Measurements from ENCODE around the gene ST6GALNAC3. TPM values are rescaled to one million over a fixed set of nuclear protein-coding genes. Genes with fewer than 3 reads are reported as not detected.

ST6GALNAC3 gene
- total RNA-seq, 1 experiment from 2014 or later: 0.48 TPM

DNA sequence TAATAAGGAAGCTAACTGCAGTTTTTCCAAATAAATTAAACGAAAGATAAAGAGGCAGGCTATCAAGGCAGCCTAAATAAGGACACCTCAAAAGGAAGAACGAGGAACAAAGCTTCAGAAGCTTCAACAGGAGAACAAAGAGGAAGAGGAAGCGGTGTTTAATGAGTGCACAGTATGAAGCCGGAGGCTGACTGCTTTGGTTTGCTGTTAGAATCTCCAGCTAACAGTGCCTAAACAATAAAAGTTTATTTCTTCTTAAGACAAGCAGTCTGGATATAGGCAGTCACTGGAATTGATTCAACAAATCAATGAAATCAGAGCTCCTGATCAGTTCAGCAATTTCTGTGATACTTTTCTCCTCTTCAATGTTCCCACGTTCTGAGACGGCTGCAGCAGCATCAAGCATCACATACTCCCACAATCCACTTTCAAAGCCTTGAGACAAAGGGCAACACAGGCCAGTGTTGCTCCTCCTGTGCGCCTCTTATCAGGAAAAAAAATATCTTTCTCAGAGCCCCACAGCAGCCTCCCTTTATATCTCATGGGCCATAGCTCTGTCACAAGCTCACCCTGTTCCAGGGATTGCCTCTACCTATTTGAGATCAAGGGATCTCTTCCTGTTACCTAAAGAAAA lies 427.2 kb downstream of the ST6GALNAC3 start:
- no peak for DNase-seq (ENCODE audit: low read depth)

DNA sequence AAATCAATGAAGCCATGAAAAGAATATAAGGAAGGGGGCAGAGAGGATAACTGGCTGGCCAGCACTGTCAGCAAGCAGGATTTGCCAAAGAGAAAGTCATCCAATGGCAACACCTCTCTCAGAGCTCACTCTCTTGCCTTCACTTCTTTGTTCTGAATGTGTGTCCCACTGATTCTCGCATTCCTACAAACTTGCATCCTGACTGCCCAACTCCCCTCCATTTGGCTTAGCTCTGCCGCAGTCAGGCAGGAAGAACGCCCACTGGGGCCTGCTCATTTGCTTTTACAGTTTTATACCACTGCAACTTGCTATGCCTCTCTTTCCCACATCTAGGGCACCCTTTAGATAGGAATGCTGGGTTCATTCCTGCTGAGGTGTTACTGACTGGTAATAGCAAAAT lies 428.6 kb downstream of the ST6GALNAC3 start:
- DNase-seq (ENCODE audit: low read depth): no peak

DNA sequence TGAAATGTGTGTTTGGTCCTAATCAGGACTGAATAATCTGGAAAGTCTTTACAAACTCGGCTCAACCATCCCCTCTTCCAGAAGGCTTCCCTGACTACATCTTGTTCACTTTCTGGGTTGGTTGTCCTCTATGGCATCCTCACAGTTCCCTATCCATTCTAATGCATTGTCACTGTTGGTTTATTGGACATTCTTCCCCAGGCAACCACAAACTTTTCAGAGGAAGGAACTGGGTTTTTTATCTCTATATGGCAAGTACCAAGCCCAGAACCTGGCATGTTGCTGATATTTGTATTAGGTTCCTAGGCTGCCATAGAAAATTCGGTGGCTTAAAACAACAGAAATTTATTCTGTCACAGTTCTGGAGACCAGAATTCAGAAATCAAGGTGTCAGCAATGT lies 429.2 kb downstream of the ST6GALNAC3 start:
- no peak for DNase-seq (ENCODE audit: low read depth)

DNA sequence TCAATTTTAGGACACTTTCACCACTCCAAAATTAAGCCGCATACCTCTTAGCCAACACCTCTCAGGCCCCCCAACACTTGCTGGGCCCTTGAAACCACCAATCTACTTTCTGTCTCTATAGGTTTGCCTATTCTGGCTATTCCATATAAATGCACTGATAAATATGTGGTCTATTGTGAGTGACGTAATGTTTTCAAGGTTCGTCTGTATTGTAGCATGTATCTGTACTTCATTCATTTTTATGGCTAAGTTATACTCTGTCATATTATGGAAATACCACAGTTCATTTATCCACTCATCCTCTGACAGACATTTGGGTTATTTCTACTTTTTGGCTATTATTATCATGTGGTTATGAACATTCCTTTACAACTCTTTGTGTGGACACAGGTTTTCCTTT lies 432.8 kb downstream of the ST6GALNAC3 start:
- no peak for DNase-seq (ENCODE audit: low read depth)

DNA sequence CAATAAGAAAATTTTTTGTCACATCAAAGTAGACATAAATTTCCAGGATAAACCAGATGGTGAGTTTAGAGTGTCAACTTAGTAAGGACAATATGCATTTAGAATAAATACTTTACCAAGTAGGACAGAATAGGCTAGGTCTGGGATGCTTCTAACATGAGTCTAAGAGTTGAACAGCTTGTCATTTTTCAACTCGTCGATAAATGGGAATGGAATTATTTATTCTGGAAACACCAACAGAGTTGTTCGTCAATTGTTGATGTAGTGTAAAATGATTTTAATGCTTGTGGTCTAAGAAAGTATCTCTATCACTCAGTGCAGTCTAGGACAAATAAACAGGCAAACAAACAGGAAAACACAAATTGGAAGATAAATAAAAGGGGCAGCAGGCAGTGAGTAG lies 434.3 kb downstream of the ST6GALNAC3 start:
- no peak for DNase-seq (ENCODE audit: low read depth)

DNA sequence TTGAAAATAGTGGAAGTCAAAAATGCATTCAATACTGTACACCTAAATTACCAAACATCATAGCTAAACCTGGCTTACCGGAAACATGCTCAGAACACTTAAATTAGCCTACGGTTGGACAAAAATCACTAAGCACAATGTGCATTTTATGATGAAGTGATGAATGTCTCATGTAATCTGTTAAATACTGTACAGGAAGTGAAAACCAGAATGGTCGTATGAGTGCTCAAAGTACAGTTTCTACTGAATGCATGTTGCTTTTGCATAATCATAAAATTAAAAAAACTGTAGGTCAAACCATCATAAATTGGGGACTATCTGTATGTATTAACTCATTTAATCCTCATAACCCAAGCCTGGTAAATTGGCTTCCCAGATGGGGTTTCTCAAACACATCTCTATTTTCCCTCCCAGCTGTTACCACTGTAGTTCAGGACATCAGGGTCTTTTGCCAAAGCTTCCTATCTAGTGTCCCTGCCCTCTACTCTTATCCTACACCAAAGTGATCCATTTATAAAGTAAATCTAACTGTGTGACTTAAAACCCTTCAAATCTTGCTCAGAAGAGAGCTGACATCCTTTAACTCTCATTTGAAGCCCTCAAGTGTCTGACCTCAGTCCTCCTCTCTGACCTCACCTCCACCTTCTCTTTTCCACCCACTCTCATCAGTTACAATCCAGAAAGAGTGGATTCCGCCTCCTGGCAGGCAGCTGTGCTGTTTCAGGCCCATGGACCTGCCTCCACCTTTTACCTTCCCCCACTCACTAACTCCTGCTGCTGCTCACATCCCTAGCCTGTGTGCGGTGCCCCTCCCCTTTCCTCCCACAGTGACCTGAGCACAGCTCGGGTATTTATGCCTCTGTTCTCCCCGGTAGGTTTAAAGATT lies 436.4 kb downstream of the ST6GALNAC3 start:
- DNase-seq (ENCODE audit: low read depth): no peak

DNA sequence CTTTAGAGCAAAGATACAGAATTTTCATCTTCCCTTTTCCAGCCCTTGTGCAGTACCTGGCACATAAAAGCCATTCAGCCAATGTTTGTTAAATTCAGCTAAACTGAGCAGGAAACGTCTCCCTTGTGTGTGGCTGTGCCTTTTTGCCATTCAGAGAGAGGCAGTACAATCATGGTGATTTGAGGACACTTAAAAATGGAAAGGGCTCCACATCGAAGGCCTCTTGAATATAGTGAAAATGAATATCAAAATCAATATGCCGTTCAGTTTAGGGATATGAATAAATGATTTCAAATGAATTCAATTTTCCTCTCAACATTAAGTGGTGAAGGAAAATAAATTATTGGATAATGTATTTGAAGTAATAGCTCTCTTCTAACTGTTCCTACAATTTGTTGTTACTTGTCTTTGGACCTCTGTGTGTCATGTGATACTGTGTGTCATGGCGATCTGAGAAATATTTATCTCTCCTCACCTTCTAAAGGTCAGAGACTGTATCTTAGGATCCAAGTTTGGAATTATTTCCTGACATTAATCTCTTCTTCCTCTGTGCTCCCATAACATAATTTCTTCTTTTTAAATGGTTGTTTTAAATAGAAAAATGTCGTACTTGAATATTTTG lies 437.1 kb downstream of the ST6GALNAC3 start:
- no peak for DNase-seq (ENCODE audit: low read depth)

DNA sequence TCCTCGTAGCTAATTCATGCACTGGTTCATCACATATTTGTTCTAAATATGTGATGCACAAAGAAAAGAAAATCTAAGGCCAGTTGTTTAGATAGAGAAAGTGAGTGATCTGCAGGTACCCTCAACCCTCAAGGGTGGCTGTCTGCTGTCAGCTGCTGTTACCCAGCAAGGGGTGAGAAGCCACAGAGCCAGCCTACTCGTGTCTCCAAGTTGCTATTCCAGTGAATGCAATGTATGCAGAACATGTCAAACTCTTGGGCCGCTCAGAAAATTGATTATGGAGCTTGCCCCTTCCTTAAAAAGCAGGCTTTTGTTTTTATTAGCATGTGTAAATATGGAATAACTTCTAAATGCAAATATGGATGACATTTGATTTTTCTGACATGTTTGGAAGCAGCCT lies 456.4 kb downstream of the ST6GALNAC3 start:
- DNase-seq (ENCODE audit: low read depth): no peak

DNA sequence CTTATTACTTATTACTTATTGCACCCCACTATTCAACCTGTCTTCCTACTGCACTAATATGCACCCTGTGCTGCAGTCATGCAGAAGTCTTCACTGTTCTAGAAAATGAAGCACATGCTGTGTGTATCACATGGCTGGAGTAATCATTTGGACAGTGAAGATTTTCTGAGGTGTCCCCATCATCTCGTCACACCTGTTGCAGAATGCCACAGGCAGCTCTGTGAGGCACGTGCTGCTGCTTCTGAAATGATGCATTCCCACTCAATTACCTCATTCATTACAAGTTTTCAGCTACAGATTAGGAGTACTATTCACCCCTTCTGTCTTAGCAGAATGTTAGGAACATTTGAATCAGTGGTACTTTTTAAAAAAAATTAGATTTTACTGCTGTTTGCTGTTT lies 467.1 kb downstream of the ST6GALNAC3 start:
- no peak for DNase-seq (ENCODE audit: low read depth)

DNA sequence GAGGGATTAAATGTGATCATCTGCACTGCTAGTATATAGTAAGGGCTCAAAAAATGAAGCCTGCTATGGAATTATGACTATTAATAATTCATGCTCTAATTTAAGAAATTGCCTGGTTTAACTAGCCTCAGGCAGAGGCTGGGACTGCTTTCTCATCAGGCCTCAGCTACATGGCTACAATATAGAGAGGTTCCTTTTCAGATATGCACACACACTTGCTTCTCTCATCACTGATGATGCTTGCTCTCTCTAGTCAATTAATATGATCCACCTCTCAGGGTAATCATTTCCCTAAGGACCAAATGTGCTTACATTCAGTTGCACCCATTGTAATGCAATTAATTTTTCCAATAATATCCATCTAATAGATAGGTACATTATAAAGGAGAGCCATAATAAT lies 467.8 kb downstream of the ST6GALNAC3 start:
- no peak for DNase-seq (ENCODE audit: low read depth)

DNA sequence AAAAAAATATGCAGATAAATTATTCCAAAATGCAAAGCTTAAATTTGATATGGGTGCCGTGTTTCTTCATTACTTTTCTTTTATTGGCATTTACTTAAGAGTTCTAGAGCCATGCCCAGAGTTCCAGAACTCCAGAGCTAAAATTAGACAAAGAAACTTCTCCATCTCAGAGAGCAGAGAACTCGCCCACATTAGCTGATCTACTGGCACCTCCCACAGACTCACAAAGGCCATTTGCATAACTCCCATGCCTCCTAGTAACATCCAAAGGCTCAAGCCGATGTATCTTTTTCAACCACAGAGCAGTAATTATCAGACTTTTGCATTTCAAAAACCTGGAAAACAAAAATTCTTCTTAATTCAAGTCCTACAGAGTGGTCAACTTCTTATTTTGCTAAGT lies 468.9 kb downstream of the ST6GALNAC3 start:
- DNase-seq (ENCODE audit: low read depth): no peak

DNA sequence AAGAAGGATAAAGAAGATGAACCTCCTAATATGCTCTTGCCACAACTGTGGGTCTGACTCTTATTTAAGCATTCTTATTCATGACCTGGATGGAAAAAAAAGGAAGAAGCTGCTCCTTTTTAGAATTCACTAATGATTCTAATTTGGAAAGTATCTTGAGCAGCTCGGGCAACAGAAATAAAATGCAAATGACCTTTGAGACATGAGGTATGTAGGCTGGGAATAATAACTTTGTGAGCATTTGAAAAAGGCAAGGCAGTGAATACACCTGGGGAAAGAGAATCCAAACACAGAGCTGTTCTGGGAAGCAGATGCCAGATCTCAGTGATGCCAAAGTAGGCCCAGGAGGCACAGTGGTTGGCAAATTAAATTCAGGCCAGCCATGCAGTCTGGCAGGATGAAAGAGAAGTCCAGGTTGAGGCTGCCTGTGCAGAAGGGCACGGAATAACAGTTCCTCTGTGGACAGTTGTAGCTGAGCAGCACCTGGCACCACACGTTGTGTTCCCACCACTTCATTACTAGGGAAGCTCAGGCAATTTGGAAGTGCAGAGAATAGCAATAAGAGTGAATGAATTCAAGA lies 471.9 kb downstream of the ST6GALNAC3 start:
- DNase-seq (ENCODE audit: low read depth): no peak

DNA sequence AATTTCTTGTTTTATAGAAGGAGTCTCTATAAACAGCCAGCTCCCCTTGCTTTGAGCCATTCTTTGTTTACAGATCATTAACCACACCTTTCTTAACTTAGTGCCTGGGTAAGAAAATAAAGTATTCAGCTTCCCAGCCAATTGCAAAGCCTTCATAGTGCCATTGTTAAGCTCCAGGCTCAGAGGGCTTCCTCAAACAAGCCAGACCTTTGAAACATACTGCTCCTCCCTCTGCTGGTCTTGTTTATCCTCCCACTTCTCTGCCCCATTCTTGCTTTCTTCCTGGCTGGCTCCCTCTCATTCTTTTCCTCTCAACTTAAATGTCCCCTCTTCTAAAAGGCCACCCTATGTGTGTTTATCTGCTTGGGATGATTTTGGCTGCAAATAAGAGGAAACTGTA lies 473.4 kb downstream of the ST6GALNAC3 start:
- no peak for DNase-seq (ENCODE audit: low read depth)

DNA sequence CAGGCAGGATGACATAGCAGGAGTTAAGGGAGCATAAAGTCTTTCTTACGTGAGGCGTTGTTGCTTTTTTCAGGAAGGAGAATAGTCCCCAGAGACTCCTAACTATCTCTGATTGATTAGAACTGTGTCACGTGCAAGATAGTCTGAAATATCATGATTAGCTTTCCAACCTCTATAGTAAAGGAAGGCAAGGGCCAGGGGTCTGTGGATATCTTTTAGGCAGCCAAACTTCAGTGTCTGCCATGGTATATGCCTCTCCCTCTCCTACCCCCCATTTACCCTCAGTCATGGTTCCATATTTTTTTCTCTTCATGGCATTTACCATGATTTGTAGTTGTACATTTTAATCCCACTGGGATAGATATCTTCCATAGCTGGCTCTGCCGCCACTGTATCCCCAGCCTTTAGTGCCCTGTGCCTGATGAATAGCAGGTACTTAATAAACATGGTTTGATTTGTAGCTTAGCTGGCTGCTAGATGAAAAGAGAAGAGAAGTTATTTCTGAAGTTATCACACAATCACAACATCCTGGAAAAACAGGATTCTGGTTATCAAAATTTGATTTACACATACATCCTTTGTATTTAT lies 474.1 kb downstream of the ST6GALNAC3 start:
- DNase-seq (ENCODE audit: low read depth): no peak

DNA sequence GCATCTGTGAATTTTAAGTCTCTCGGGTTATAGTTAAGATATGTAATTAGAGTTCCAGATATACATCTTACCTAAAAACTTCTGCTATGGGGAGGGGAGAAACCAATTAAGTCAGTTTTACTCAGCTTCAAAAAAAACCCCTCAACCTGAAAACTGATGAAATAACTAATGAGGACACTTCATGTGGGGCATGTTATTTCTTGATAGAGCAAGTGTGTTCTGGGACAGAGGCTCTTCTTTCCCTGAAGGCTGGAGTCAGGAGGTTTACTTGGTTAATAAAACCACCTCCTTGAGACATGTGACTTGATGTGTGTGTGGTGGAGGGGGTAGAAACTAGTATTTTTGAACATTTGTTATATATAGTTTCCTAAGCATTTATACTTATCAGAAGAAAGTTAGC lies 479.7 kb downstream of the ST6GALNAC3 start:
- DNase-seq (ENCODE audit: low read depth): no peak

DNA sequence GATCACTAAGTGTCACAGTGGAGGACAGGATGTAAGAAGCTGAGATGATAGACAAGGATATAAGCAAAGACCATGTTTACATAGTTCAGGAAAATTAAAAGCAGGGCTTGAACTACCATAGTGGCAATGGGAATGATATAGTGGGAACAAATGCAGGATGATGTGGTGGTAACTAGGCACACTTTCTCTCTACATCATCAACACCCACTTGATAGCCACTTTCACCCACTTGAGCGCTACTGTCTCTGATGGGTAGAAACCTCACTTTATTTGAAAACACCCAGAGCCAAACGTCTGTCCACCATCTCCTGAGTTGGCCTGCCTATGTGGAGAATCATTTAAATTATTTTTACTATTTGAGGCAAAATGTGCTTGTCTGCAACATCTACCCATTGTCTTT lies 487.7 kb downstream of the ST6GALNAC3 start:
- DNase-seq (ENCODE audit: low read depth): no peak

DNA sequence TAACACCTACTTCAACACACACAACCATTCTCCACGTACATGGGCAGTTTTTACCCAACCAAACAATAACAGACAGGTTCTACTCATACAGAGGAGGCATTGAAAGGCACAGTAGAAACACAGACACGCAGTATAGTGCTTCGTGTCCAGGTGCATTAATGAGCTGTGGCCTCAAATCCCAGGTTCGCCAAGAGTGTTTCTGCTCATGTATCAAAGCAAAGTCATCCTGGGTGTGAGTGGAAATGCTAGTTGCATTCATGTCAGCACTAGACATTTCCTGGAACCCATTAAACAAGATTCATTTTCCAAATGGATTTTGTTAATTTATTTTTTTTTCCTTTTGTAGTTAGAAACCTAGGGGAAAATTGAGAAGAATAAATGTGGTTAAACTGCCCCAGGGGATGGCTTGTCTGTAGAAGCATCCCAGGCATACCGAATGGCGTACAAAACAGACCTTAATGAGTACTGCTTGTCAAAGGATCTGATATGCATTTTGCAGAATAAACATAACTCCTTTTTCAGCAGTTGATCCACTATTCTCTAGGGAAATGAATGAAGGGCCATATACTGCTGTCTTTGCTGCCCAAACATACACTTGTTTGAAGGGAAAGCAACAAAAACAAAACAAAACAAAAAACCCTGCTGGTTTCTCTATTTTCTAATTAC lies 494.2 kb downstream of the ST6GALNAC3 start:
- DNase-seq (ENCODE audit: low read depth): no peak

DNA sequence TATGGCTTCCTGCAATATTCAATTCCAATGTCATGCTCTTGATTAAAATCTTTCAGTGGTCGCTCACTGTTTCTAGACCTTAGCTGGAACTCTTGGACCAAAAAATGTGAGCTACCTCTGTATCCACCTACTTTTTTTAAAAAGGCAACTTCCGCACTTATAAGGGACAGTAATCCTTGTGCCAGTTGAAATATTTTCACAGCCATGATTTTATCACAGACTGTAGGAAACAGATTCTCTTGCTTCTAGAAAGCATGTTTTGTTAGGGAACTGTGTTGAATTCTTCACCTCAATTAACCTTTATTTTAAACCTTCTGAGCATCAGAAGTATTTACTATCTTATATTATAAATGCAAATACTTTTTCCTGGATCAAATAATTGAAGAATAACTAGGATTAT lies 496.7 kb downstream of the ST6GALNAC3 start:
- no peak for DNase-seq (ENCODE audit: low read depth)

DNA sequence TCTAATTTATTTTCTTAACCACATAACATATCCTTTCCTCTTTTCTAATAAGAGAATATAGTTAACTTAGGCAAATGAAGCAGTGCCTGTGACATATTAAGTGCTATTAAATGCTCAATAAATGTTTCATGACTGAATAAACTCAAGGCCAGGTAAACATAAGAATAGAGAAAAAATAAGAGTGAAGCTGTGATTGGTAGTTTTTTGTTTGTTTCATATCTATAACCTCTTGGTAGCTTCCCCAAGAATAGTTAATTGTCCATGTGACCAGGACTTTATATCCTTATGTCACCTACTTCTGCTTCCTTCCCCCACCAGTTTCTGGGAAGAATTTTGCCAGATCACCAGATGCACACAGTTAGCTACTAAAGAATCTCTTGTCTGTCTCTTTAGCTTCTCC lies 497.7 kb downstream of the ST6GALNAC3 start:
- DNase-seq (ENCODE audit: low read depth): no peak

DNA sequence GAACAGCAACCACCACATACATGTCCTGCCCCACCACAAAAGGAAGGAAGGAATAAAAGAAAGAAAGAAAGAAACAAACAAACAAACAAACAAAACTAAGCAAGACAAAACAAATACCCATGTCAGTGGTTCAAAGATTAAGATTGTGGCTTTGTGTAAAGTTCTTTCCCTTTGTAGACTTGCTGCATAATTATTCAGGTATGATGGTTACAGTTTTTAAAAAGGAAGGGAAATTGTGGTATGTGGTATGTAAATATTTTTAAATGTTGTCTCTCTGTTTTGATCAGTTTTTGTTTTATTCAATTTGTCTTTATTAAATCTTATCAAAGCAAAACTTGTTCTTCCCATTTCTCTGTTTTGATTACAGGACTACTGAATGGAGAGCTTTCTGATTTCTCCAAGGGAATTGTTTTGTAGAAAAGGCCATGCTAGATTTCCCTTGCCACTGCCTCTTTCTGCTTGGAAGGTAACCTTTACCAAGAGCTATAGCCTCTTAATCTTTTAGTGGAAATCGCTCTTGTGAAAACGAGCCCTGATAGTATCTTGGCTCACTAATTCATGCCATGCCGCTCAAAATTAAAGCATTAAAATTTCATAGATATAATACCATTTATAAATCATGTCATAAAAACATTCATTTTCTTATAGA lies 502.5 kb downstream of the ST6GALNAC3 start:
- no peak for DNase-seq (ENCODE audit: low read depth)

DNA sequence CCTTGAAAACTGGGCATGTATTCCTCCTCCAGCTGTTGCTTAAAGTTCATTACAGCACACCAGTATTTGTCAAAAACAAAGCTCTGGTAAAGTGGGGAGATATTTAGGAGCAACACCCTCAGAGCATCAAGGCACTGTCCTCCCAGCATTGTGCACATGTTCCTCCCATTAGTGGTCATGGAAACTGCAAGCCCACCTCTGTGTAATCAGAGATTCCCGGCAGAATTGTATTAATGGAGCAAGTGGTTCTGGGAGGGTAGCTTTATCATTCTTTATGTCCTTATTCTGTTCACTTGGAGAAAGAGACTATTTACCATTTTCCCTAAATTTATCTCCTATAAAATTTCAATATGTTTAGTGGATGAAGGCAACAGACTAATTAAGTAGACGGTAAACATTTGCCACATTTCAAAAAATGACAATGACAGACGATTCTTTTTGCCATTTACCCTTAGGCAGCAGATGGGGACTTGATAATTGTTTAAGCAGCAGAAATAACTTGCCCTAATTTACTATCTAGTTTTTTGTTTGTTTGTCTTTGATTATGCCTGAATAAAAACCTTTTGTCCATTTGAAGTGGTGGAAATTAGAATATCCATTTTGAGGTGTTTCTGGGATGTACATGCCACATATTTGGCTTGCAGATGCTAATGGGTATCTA lies 503.1 kb downstream of the ST6GALNAC3 start:
- no peak for DNase-seq (ENCODE audit: low read depth)
